HCT116 (cell line): ENCODE results near the gene PIGH. TPM values are rescaled to one million over a fixed set of nuclear protein-coding genes. Genes with fewer than 3 reads are reported as not detected.

Experiments used
- ATAC-seq: fragments of 200-7000 bp; cut with Tn5 transposase; 2 replicates; pipeline ENCODE4 v1.9.1; 2020; ENCODE audit warnings: mild to moderate bottlenecking, moderate library complexity
- BruUV-seq: library from RNA; stranded (reverse); fragments of 400-500 nt; replicated peaks from 2 replicates; lab custom pipeline; 2021; lab: Mats Ljungman, UMichigan
- CTCF ChIA-PET: fragments of 300-600 bp; sonication (Branson Sonifier 250); formaldehyde crosslinking; loops from one replicate; lab custom pipeline; 2021; ENCODE audit warnings: antibody characterized with exemption; lab: Charles Lee
- POLR2A ChIA-PET: fragments of 300-600, 350-600 bp; sonication (Branson Sonifier 250); formaldehyde crosslinking; loops from one replicate; lab custom pipeline; 2021; ENCODE audit warnings: antibody characterized with exemption; lab: Charles Lee
- RAD21 ChIA-PET, 2 experiments: fragments of 300-600 bp; sonication (Branson Sonifier 250); formaldehyde crosslinking; loops; one replicate each; lab custom pipeline; 2023; ENCODE audit warnings: low total read pairs in 2 of 2; ENCODE audit not compliant: uncharacterized antibody in 2 of 2, unreplicated experiment in 2 of 2, low non-redundant PET in 1 of 2; lab: Charles Lee
- DNase-seq: peaks from one replicate; pipeline ENCODE4 v3.0.0-alpha.2; 2010; ENCODE audit warnings: low read depth, low spot score
- H2AFZ ChIP-seq: fragments of 200-600 bp; shearing (Covaris generic), sonication (generic); 2 replicates; pipeline ENCODE4 v1.6.1; 2017; ENCODE audit warnings: low read depth, mixed run types, mixed read lengths, antibody characterized with exemption, low read length; ENCODE audit not compliant: poor library complexity, severe bottlenecking
- H3K27ac ChIP-seq: 2 replicates; pipeline ENCODE4 v1.5.1; 2012; ENCODE audit warnings: low read depth, low read length
- H3K27me3 ChIP-seq: fragments of 200-600 bp; sonication (generic); 2 replicates; pipeline ENCODE4 v1.6.1; 2016; ENCODE audit warnings: mixed run types, low read length, mixed read lengths; ENCODE audit not compliant: insufficient read depth
- H3K36me3 ChIP-seq, 2 experiments: fragments of 200-500 bp in 1 of 2; fragments of 200-600 bp in 1 of 2; sonication (Bioruptor generic) in 1 of 2; sonication (generic) in 1 of 2; 2 replicates each; pipeline versions ENCODE4 v1.5.1 to v1.6.1; 2014 to 2016; ENCODE audit warnings: low read length in 2 of 2, inconsistent platforms in 1 of 2, mixed read lengths in 1 of 2, mixed run types in 1 of 2; ENCODE audit not compliant: insufficient read depth in 2 of 2, control insufficient read depth in 1 of 2
- H3K4me1 ChIP-seq, 2 experiments: fragments of 200-600 bp in 1 of 2; sonication (generic) in 1 of 2; 2 replicates each; pipeline versions ENCODE4 v1.5.1 to v1.6.1; 2012 to 2017; ENCODE audit warnings: low read length in 2 of 2, inconsistent platforms in 1 of 2, mild to moderate bottlenecking in 1 of 2, mixed read lengths in 1 of 2, mixed run types in 1 of 2, moderate library complexity in 1 of 2; ENCODE audit not compliant: insufficient read depth in 2 of 2, control insufficient read depth in 1 of 2
- H3K4me2 ChIP-seq: fragments of 200-600 bp; sonication (generic); 2 replicates; pipeline ENCODE4 v1.6.1; 2017; ENCODE audit warnings: mixed run types, low read length, mixed read lengths
- H3K4me3 ChIP-seq, 2 experiments: fragments of 200-600 bp in 1 of 2; sonication (generic) in 1 of 2; replicated peaks in 1 of 2; 2 replicates each; pipeline ENCODE4 v1.5.1; 2011 to 2016; ENCODE audit warnings: low read length in 2 of 2, control low read depth in 1 of 2, low read depth in 1 of 2, mild to moderate bottlenecking in 1 of 2, mixed read lengths in 1 of 2, mixed run types in 1 of 2
- H3K79me2 ChIP-seq: fragments of 200-600 bp; sonication (generic); 2 replicates; pipeline ENCODE4 v1.6.1; 2017; ENCODE audit warnings: mild to moderate bottlenecking, mixed run types, low read length, moderate library complexity, mixed read lengths; ENCODE audit not compliant: insufficient read depth
- H3K9ac ChIP-seq: fragments of 200-600 bp; sonication (generic); 2 replicates; pipeline ENCODE4 v1.6.1; 2016; ENCODE audit warnings: low read length, mixed read lengths
- H3K9me2 ChIP-seq: fragments of 200-600 bp; sonication (generic), shearing (Covaris generic); 2 replicates; pipeline ENCODE4 v1.6.1; 2017; ENCODE audit warnings: mixed run types, mild to moderate bottlenecking, moderate library complexity; ENCODE audit not compliant: insufficient read depth
- H3K9me3 ChIP-seq, 2 experiments: fragments of 200-500 bp in 1 of 2; fragments of 200-600 bp in 1 of 2; sonication (Bioruptor generic) in 1 of 2; sonication (generic) in 1 of 2; 2 replicates each; pipeline ENCODE4 v1.6.1; 2014 to 2017; ENCODE audit warnings: low read length in 2 of 2, mixed read lengths in 2 of 2, inconsistent platforms in 1 of 2, low read depth in 1 of 2, mild to moderate bottlenecking in 1 of 2, mixed run types in 1 of 2, moderate library complexity in 1 of 2; ENCODE audit not compliant: control insufficient read depth in 1 of 2, insufficient read depth in 1 of 2
- H4K20me1 ChIP-seq: fragments of 200-600 bp; sonication (generic), shearing (Covaris generic); 2 replicates; pipeline ENCODE4 v1.6.1; 2017; ENCODE audit warnings: mixed run types, mild to moderate bottlenecking, moderate library complexity; ENCODE audit not compliant: insufficient read depth
- ELF1 ChIP-seq: IDR thresholded peaks from 2 replicates; pipeline ENCODE4 v1.6.1; 2012; ENCODE audit warnings: low read depth, borderline replicate concordance
- JUND ChIP-seq: IDR thresholded peaks from 2 replicates; pipeline ENCODE4 v1.6.1; 2012
- MAX ChIP-seq: IDR thresholded peaks from 2 replicates; pipeline ENCODE4 v1.6.1; 2012
- SIN3A ChIP-seq: IDR thresholded peaks from 2 replicates; pipeline ENCODE4 v1.6.1; 2012; ENCODE audit warnings: low read depth
- SP1 ChIP-seq: IDR thresholded peaks from 2 replicates; pipeline ENCODE4 v1.6.1; 2012; ENCODE audit warnings: low read depth
- SRF ChIP-seq: IDR thresholded peaks from 2 replicates; pipeline ENCODE4 v1.6.1; 2012; ENCODE audit warnings: low read depth
- YY1 ChIP-seq: IDR thresholded peaks from 2 replicates; pipeline ENCODE4 v1.6.1; 2011; ENCODE audit warnings: low read length, low read depth, moderate library complexity, mild to moderate bottlenecking; ENCODE audit not compliant: insufficient replicate concordance; ENCODE audit errors: extremely low read depth
- ZFX ChIP-seq: fragments of 450-650 bp; IDR thresholded peaks from 2 replicates; pipeline ENCODE4 v1.6.1; 2017
- intact Hi-C: fragments of 100-400 bp; cut with micrococcal nuclease; formaldehyde crosslinking; loops from 2 replicates; pipeline ENCODE4 v1.10.0; 2022
- total RNA-seq: library from RNA; stranded (reverse); gene quantifications from one replicate; pipeline ENCODE4 v1.2.1, GENCODE V29; 2021; ENCODE audit not compliant: unreplicated experiment

Gene PIGH
- total RNA-seq, 1 experiment from 2014 or later: 20.9 TPM

GRCh38 chr14:67581643-67582042 lies 18.4 kb downstream of the PIGH start:
- Histone ChIP-seq H4K20me1 (no peaks in the 10 kb centered on the region), H3K4me1 (no peaks in the 10 kb centered on the region), H2AFZ (no peak overlapping the region), H3K4me2 (no peak overlapping the region), H3K27ac (no peak overlapping the region)
- no TSS peak for BruUV-seq
- TF ChIP-seq SP1 (no peak), MAX (no peak), SRF (no peak), ZFX (no peak), SIN3A (no peak), JUND (no peak), ELF1 (no peak), YY1 (no peak)
- TF ChIP-seq, all 23 proteins: peak for 0
- Histone ChIP-seq H3K9me2 (no peaks in the 10 kb centered on the region), H3K4me3 (no peak overlapping the region), H3K9me3 (no peaks in the 10 kb centered on the region), H3K27me3 (no peaks in the 10 kb centered on the region), H3K9ac (no peak overlapping the region), H3K36me3 (peaks cover 7 to 10% of the 10 kb centered on the region in 2 experiments; a peak in 2 of 4 replicates), H3K79me2 (no peaks in the 10 kb centered on the region)
- no peak for ATAC-seq
- no peak for DNase-seq
- intact Hi-C loops: loop anchor here (10.0 kb wide), 1 partner anchor 353 kb away; no protein-coding TSS in a partner anchor
- ChIA-PET POLR2A (interaction anchor here (1.3 kb wide), 1 partner anchor 119 kb away, joined by 5 read pairs; no protein-coding TSS in a partner anchor), CTCF (interaction anchor here (1.1 to 8.1 kb wide), 7 partner anchors 10 to 154 kb away, joined by 3 to 117 read pairs (median 11); partner anchors contain the start of genes PIGH and RDH12), RAD21 (interaction anchor here (1.1 to 2.4 kb wide), 3 partner anchors 85 to 123 kb away, joined by 3 to 6 read pairs (median 3); no protein-coding TSS in a partner anchor)
